Cardiac septum (tissue), 1 donor: ENCODE results near the gene ZSWIM1. TPM values are rescaled to one million over a fixed set of nuclear protein-coding genes. Genes with fewer than 3 reads are reported as not detected.
"Not testable (repeated sequence)": the region's sequence is repeated elsewhere in the genome, so short reads cannot be mapped to it uniquely, and the experiment has no call there.

Experiments used
- DNase-seq: peaks from one replicate; pipeline ENCODE4 v3.0.0-alpha.2; 2020; ENCODE audit warnings: low spot score
- intact Hi-C: fragments of 100-400 bp; cut with DNase I; formaldehyde crosslinking; loops from one replicate; pipeline ENCODE4 v1.14.0; 2022
- total RNA-seq: library from RNA; stranded (reverse); fragmentation: NEBNext Ultra II Directional; extraction: Animal tissue kit (Norgen Biotek cat#: 25700); gene quantifications from one replicate; pipeline ENCODE4 v1.2.1, GENCODE V29; 2021
- donor health status: DM: no; HTN: no; CAD: no.

ZSWIM1 gene
- total RNA-seq, 1 donor from 2014 or later = 6.9 TPM

DNA sequence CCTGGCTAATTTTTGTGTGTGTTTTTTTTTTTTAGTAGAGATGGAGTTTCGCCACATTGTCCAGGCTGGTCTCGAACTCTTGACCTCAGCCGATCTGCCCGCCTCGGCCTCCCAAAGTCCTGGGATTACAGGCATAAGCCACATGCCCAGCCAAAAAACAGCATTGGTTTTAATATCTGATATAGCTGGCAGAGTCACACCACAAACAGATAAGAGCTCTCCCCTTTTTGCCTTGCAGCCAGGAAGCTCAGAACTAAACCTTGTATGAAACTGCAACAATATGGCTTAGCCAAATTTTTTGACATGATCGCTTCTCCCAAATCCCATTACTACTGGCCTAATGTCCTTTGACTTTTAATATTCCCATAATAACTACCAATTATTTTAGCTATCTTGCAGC, 28.7 kb upstream of the ZSWIM1 start:
- intact Hi-C loops = no loop called here
- DNase-seq = no peak

DNA sequence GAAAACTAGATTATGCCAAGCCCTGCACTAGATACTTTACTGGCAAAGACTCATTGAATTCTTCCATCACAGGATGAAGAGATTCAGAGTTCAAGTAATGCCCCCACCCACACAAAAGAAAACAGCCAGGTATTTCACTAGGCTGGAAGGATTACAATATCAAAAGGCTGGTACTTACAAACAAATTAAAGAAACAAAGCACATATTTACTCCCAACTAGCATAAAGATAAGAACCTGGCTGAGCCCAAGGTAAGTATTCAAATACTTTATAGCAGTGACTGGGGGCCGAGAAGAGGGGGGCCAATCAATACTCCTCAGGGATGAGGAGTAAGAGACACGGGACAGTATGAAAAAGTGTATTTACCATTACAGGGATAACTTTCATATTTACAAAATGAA, 27.5 kb upstream of the ZSWIM1 start:
- intact Hi-C loops = no loop called here
- no peak for DNase-seq

DNA sequence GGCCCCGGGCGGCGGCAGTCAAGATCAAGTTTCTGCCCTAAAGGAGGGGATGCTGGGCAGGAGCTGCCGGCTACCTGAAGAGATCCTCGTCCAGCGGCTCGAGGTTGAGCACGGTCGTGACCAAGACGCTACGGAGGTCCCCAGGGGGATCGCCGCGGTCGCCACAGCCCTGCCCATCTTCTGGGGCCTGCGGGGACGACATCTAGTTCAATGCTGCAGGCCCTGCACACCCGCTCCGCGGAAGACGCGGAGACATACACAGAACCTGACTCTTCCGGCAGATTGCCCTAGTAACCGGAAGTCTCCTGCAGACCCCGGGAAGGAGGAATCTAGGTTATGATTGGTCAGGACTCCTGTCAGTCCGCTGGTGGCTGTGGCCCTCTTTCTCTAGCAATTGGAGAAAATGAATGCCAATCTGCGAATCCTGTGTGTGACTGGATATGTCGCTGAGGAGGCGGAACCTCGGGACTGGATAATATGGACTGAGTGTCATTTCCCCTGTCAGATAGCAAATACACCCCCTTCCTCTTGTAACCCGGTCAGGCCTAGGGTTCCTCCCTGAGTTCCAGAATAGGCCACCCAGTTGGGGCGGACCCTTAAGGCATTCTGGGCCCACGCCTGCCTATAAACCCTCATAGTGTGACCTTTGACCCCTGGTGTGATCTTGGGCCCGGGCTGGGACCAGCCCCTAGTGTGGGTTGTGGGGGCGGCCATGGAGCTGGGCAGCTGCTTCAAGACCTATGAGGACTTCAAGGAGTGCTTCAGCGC, 23.7 kb upstream of the ZSWIM1 start, which contains the start of the genes ACOT8 and ZSWIM3:
TSS of gene ACOT8 (minus strand) at position 279 of the 768 bp plus-strand sequence. CDS start at position 202, 77 bp downstream.
TSS of gene ZSWIM3 (plus strand) at position 501 of the 768 bp plus-strand sequence. CDS start at position 713, 212 bp downstream.
- intact Hi-C loops = no loop called here
- DNase-seq = peak; percentile 95

DNA sequence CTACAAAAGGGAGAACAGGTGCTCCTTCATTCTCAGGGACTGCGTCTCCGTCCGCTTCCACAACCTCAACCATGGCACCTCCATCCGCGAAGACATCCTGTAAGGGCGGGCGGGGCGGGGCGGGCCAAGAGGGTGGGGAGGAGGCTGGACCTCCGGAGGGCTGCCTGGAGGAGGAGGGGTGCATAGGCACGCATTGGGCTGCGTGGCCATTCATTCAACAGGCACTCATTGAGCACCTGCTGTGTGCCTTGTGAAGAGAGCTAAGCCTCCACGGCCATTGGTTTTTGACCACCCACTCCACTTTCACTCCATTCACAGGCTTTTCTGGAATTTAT, 23.2 kb upstream of the ZSWIM1 start:
- DNase-seq = no peak
- intact Hi-C loops = no loop called here

DNA sequence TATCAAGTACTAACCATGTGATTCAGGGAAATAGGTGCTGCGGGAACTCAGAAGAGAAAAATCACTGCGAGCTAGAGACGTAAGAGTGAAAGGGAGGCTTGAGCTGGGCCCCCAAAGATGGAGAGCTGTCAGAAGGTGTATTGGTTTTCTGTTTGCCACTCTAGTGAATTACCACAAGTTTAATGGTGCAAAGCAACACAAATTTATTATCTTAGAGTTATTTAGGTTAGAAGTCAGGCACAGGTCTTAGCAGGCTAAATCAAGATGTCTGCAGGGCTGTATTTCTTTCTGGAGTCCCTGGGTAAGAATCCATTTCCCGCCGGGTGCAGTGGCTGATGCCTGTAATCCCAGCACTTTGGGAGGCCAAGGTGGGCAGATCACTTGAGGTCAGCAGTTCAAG, 21.1 kb upstream of the ZSWIM1 start:
- no peak for DNase-seq
- intact Hi-C loops = no loop called here

DNA sequence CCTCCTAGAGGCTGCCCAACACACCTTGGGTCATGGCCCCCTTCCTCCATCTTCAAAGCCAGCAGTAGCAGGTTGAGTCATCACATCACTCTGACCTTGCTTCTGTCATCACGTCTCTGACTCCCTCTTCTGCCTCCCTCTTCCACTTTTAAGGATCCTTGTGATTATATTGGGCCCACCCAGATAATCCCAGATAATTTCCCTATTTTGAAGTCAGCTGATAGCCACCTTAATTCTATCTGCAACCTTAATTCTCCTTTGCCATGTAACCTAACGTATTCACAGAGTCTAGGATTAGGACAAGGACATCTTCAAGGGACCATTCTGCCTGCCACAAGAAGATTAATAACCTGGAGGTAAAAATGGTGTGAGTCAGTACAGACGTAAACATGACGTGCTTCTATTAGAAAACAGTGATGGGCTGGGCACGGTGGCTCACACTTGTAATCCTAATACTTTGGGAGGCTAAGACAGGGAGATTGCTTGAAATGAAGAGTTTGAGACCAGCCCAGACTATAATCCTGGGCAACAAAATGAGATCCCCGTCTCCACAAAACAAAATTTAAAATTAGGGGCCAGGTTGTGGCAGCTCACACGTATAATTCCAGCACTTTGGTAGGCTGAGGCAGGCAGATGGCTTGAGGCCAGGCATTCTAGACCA, 20.3 kb upstream of the ZSWIM1 start:
- DNase-seq = no peak
- intact Hi-C loops = no loop called here

DNA sequence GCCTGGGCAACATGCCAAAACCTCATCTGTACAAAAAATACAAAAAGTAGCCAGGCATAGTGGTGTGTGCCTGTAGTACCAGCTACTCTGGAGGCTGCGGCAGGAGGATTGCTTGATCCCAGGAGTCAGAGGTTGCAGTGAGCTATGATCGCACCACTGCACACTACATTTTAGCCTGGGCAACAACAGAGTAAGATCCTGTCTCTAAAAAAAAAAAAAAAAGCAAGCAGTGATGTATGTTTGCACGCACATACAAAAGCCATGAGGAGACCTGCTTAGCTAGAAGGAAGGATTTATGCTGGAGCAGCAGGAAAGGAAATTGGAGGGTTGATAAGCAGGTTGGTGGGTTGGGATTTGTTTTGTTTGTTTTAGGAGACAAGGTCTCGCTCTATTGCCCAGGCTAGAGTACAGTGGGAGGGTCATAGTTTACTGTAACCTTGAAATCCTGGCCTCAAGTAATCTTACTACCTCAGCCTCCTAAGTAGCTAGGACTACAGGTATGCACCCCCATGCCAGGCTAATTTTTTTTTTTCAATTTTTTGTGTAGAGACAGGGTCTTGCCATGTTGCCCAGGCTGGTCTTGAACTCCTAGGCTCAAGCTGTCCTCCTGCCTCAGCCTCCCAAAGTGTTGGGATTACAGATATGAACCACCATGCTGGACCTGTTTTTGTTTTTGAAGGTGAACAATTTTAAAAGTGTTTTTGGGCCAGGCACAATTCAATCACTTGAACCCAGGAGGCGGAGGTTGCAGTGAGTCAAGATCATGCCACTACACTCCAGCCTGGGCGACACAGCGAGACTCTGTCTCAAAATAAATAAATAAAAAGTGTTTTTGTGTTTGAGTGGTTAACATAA, 19.6 kb upstream of the ZSWIM1 start:
- intact Hi-C loops = no loop called here
- DNase-seq = no peak

DNA sequence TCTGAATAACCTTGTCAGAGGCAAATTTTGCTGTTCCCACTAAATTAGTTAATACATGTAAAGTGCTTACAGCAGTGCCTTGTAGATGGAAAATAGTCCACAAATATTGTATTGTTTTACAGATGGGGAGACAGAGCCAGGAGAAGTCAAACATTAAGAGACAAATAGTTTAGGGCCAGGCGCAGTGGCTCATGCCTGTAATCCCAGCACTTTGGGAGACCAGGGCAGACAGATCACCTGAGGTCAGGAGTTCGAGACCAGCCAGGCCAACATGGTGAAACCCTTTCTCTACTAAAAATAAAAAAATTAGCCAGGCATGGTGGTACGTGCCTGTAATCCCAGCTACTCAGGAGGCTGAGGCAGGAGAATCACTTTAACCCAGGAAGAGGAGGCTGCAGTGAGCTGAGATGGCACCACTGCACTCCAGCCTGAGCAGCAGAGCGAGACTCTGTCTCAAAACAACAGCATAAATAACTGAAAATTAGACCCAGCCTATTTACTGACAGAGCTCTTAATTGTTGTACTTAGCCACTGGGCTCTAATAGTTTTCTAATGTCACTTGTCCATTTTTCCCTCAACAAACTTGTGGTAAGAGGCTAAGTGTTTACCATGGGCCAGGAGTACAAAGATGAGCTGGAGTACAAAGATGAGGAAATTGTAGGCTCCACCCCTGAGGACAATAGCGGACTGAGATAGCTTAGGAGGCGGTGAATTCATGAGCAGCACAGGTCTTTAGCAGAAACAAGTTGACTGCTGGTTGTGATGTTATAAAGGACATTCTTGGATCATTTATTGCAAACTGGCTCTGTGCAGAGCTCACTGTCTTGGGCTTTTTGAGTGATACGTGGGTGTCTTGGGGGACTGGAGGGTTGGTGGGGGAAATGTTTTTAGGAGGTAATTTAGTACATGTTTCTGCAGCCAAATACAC, 17.2 kb upstream of the ZSWIM1 start:
- intact Hi-C loops = no loop called here
- DNase-seq = no peak

DNA sequence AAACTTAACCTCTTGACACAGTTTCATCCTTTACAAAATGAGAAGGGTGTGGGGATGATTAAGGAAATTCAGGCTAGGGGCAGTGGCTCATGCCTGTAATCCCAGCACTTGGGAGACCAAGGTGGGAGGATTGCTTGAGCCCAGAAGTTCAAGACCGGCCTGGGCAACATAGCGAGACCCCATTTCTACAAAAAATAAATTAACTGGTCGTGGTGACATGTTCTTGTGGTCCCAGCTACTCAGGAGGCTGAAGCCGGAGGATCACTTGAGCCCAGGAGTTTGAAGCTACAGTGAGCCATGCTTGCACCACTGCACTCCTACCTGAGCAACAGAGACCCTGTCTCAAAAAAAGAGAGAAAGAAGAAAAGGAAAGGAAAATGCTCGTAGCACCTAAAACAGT, 14.6 kb upstream of the ZSWIM1 start:
- intact Hi-C loops = no loop called here
- no peak for DNase-seq

DNA sequence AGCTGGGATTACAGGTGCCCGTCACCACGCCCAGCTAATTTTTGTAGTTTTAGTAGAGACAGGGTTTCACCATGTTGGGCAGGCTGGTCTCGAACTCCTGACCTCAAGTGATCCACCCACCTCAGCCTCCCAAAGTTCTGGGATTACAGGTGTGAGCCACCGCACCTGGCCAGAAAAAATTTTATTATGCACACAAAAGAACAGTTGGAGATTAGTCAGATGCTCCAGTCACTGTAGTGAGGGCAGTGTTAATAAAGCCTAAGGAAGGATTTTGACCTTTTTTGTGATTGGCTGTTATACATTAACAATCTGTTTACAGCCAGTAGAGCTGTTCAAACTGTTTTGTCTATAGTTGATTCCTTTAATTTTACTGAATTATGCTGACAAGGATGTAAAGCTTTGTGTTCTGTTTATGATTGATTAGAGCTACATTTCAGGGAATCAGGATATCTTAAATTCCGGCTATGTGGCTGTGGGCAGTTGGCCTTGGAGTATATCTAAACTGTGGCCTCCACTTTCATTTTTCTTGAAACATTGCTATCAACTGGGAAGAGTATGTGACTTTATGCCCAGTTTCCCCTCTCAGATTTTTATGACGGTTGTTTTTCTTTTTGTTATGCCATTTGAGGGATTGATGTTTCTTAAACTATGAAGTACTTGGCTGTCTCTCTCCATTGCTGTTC, 13.8 kb upstream of the ZSWIM1 start:
- intact Hi-C loops = no loop called here
- DNase-seq = no peak

DNA sequence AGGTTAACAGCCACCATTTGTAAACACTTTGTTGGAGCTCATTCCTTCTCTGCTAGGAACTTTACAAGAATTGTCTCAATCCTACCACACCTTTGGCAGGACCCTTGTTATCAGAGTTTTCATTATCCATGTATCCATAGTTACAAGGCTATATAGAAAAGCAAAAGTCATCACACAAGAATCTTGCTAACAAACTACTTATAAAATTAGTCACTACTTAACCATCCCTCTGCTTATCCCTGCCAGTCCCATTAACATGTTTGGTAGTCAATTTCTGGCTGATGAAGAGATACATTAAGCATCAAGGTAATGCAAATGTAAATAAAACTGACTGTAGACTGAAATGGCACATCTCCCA, 13.2 kb upstream of the ZSWIM1 start:
- intact Hi-C loops = no loop called here
- no peak for DNase-seq

DNA sequence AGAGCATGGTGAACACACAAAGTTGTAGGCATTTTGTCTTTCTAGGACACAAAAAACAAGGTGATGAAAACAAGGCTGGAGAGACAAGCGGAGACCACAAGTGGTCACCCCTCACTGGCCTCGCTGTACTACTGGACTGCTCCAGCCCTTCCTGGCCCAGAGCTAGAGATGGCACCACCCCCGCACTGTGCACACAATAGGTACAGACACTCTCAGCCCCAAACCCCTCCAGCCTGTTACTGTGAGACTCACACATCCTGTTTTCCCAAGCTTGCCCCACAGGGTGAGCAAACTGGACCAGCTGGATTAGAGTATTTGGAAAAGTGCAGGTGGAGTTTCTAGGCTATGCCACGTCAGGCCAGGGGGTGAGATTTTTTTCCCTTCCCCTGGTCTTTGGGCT, 8.4 kb upstream of the ZSWIM1 start:
- no peak for DNase-seq
- intact Hi-C loops = no loop called here

DNA sequence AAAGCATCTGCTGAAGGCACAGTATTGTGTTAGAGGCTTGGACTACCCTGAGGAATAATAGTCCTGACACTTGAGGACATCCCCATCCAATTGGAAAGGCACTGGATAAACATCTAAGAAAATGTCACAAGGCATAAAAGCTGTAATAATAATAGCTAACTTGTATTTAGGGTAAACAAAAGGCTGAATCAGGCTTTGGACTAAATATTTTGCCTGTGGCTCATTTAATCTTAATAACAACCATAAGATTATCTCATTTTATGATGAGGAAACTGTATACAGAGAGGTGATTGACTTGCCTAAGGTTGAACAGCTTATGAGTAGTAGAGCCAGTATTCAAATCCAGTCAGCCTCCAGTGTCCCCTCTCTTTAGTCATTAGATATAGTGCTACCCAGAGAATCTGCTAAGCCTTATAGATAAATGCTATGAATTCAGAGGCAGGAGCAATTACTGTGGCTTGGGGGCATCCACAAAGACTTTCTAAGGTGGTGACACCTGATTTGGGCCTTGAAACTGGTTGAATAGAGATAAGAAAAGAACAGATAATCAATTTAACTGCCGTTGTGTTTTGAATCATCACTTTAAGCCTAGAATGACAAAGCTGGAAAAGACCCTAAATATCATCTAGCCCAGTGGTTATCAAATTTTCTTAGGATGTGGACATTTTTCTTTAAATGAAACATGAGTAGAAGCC, 7.5 kb upstream of the ZSWIM1 start:
- intact Hi-C loops = no loop called here

DNA sequence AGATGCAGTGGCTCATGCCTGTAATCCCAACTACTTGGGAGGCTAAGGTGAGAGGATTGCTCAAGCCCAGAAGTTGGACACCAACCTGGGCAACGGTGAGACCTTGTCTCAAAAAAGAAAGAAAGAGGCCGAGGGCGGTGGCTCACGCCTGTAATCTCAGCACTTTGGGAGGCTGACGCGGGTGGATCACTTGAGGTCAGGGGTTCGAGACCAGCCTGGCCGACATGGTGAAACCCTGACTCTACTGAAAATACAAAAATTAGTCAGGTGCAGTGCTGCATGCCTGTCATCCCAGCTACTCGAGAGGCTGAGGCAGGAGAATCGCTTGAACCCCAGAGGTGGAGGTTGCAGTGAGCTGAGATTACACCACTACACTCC, 6.9 kb upstream of the ZSWIM1 start:
- DNase-seq, intact Hi-C loops: not testable (repeated sequence)

More for the DNA sequence above, 7.5 kb upstream of the ZSWIM1 start:
- no peak for DNase-seq

DNA sequence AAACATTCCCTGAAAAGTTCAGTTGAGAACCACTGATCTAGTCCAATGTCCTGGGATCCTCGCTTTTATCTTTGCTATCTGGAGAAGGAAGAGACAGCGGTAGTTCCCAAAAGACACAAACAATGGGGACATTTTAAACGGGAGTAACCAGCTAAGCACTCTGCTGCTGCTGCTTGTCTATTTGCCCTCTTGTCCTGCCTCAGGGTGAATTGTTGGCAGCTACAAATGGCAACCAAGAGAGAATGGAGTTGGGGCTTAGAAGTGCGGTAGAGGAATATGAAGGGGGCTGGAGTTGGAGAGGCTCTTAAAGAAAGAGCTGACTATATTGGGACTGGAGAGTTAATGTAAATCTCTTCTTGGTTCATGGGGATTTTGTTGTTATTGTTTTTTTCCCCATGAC, 6.5 kb upstream of the ZSWIM1 start:
- no peak for DNase-seq
- intact Hi-C loops = no loop called here

DNA sequence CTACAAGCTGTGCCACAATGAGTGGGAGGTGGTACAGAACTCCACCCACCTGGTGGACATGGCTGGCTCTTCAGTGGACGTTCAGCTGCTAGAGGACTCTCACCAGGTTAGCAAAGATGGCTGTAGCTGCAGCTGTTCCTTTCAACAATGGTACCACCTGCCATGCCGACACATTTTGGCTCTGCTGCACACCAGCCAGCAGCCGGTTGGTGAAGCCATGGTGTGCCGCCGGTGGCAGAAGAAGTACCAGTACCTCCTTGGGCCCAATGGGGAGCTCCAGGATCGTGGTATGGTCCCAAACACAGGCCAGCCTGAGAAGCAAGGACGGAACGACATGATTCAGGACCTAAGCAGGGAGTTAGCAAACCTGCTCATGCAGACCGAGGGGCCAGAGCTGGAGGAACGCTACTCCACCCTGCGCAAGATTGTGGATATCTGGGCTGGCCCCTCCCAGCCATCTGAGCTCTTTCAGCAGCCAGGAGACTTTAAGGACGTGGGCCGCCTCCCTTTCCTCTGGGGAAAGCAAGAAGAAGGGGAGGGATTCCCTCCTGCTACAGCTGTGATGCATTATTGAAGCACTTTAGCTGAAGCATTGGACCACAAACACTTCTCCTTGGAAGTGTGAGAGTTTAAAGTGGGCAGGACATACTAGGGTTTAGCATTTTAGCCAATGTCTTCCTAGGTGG, 2.8 kb upstream of the ZSWIM1 start:
- DNase-seq = no peak
- intact Hi-C loops = no loop called here

DNA sequence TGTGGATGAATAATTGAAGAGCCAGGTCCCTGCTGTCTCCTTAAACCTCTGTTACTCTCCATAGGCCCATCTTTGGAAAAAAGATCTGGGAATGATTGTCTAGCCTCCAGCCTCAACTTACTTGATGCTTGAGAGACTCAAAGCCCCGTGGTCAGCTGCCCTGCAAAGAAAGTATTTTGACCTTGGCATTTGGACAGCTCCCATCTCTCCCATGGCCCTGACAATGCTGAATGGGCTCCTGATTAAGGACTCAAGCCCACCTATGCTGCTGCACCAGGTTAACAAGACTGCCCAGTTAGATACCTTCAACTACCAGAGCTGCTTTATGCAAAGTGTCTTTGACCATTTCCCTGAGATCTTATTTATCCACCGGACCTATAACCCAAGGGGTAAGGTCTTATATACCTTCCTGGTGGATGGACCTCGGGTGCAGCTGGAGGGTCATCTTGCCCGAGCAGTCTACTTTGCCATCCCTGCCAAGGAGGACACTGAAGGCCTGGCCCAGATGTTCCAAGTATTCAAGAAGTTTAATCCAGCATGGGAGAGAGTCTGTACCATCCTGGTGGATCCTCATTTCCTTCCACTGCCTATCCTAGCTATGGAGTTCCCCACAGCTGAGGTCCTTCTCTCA, 1.6 kb downstream of the ZSWIM1 start:
- intact Hi-C loops = no loop called here
- no peak for DNase-seq
